Stimulated activated effector memory CD8-positive, alpha-beta T cell treated with anti-CD3 and anti-CD28 coated beads, Interleukin-12 subunit alpha, Interleukin-12 subunit beta, amount 100 ng/mL, for 72 hours (primary cell): ENCODE data around the gene CREB3.

Experiments
- ATAC-seq: fragments of 150-1000 bp; cut with Tn5 transposase; 2 replicates; pipeline ENCODE4 v1.10.0; 2021
- DNase-seq, 2 donors: peaks; one replicate each; pipeline ENCODE4 v3.0.0; 2021 to 2022; ENCODE audit warnings: low spot score in 2 of 2
- H3K27ac Mint-ChIP-seq: one replicate; pipeline ENCODE4 v1.8.0; 2022; ENCODE audit warnings: mild to moderate bottlenecking, mixed read lengths
- H3K36me3 Mint-ChIP-seq: one replicate; pipeline ENCODE4 v1.8.0; 2022; ENCODE audit warnings: mild to moderate bottlenecking, mixed read lengths
- H3K4me1 Mint-ChIP-seq: one replicate; pipeline ENCODE4 v1.8.0; 2022; ENCODE audit warnings: mixed read lengths
- H3K4me3 Mint-ChIP-seq: one replicate; pipeline ENCODE4 v1.8.0; 2022; ENCODE audit warnings: mild to moderate bottlenecking, mixed read lengths
- H3K9me3 Mint-ChIP-seq: one replicate; pipeline ENCODE4 v1.8.0; 2022; ENCODE audit warnings: mixed read lengths

The CREB3 gene

DNA sequence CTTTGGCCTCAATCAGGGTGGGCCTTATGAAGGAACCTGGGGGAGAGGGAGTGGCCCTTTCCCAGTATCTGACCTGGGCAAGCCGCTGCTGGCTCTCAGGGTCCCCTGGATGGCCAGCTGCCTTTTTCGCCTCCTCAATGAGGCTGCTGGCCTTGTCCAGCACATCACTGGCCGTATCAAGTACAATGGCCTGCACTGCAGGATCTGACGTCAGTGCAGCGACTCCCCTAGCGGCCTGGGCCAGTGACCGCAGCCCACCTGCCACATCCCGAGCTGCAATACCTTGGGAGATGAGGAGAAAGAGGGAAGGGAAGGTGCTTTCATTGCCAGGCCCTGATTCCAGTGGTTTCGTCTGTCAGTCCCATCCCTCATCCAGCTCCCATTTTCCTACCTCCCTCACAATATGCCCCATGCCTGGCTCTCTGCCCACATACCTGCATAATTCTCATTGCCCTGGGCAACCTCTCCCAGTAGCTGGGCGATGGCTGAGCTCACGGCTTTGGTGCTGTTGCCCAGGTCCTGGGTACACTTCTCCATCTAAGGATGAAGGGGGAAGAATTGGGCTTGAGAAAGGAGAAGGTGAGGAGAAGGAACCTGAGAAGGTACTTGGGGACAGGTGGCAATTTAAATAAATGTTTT lies 19.6 kb upstream of the CREB3 start:
- Mint-ChIP-seq H3K4me3 (no peak overlapping the region), H3K4me1 (peaks cover 19% of the 10 kb centered on the region), H3K27ac (peak overlapping the region; percentile 81), H3K36me3 (no peaks in the 10 kb centered on the region), H3K9me3 (no peaks in the 10 kb centered on the region)
- ATAC-seq: no peak
- no peak for DNase-seq

DNA sequence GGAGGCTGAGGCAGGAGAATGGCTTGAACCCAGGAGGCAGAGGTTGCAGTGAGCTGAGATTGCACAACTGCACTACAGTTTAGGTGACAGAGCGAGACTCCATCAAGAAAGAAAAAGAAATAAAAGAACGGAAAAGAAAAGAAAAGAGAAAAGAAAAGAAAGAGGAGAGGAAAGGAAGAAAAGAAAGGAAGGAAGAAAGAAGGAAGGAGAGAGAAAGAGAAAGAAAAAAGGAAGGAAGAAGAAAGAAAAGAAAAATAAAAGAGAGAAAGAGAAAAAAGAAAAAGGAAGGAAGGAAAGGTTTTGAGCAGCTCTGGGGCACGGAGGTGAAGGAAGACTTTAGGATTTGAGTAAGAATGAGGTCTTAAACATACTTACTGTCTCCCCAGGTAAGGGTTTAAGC lies 18.9 kb upstream of the CREB3 start:
- Mint-ChIP-seq H3K4me1 (peaks cover 19% of the 10 kb centered on the region), H3K9me3 (no peaks in the 10 kb centered on the region), H3K27ac (peak overlapping the region; percentile 81), H3K4me3 (no peak overlapping the region), H3K36me3 (no peaks in the 10 kb centered on the region)
- no peak for ATAC-seq
- no peak for DNase-seq

DNA sequence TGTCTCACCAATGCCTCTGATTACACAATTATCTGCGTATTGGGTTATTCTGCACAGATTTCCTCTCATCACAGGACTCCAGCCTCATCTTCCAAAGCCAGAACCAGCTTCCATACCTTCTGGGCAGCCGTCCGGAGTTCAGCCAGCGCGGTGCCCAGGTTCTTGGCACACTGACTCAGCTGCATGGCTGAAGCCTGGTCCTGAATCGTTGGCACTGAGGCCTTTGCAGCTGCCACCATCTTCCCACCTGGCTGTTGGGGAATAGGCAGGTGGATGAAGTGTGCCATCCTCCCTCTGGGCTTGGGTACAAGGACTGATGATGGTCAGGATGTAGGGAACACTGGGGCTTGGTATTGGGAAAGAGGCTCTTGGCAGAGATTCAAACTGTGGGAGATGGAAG lies 18.3 kb upstream of the CREB3 start:
- Mint-ChIP-seq H3K27ac (peak overlapping the region; percentile 81), H3K9me3 (no peaks in the 10 kb centered on the region), H3K36me3 (no peaks in the 10 kb centered on the region), H3K4me3 (no peak overlapping the region), H3K4me1 (peaks cover 19% of the 10 kb centered on the region)
- DNase-seq (no peak), ATAC-seq (no peak)

DNA sequence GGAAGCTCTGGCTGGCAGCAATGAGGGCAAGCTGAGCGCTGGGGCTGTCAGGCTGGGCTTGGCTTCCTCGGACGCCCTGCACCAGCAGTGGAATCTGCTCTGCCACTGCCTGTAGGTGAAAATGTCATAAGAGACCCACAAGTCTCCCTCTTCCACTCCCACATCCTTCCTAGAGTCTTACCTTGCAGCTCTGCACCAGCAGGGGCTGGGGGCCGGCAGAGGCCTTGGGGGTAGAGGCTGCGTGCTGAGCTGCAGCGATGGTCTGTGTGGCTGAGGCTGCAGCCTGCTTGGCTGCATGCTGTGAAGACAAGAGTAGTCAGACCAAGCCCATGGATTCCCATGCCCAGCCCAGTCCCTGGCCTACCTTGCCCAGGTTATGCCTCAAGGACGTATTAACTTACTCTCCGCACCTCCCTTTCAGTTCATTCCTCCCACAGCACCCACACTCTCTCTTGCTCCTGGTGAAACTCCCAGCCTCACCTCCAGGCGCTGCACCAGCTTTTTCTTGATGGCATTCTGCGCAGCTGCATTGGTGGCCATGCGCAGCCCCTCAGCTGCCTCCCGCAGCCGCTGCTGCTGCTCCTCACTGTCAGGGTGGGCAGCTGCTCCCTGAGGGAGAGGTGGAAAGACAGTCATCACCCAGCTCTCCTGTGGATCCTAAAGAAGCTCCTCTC lies 17.8 kb upstream of the CREB3 start:
- peak overlapping the region; percentile 81 for H3K27ac Mint-ChIP-seq

DNA sequence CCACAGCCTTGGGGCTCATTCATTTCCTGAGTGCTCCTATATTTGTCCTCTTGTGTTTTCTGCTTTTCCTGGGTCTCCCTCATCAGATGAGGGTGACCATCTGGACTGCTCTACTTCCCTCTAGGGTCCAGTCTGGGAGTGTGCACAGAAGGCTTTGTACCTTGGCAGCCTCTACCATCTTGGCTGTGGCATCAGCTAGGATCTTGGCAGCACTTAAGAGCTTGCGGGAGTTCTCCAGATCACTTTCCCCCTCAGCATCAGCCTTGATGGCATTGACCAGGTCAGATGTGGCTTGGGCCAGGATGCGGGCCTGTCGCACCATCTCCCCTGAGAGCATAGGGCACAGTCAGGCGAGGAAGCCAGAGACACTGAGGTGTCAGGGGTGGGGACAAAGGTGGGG lies 16.2 kb upstream of the CREB3 start:
- H3K36me3 Mint-ChIP-seq: no peaks in the 10 kb centered on the region

More for the DNA sequence above, 17.8 kb upstream of the CREB3 start:
- DNase-seq: no peak
- Mint-ChIP-seq H3K36me3 (no peaks in the 10 kb centered on the region), H3K9me3 (no peaks in the 10 kb centered on the region), H3K4me3 (no peak overlapping the region), H3K4me1 (peaks cover 19% of the 10 kb centered on the region)
- ATAC-seq: no peak

DNA sequence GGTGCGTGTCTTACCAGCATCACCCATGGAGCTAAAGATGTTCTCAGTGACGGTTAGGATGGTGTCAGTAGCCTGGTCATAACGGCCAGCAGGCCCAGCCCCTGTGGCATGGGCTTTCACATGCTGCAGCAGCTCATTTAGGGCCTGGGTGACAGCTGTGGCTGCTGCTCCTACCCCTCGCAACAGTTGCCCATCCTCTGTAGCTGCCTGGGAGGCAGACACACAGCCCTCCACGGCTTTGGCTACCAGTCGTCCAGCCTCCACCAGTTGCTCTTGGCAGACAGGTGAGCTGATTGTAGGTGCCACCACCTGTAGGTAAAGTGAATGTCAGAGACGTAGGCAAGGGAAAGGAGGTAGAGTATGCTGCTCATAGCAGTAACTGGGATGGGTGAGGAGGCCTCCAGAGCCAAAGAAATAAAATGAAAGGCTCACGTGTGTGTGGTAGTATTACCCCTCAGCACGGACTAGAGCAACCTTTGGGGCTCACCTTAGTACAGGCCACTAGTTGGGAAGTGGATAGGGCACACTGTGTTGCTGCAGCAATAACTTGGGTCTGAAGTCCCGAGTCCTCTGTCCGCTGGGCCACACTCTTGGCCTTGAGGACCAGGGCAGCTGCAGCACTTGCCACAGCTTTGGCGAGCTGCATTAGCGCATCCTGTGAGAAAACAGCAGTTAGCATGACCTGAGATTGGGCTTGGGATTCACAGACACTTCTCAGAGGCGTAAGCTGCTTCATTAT lies 15.2 kb upstream of the CREB3 start:
- ATAC-seq (no peak), DNase-seq (no peak)
- Mint-ChIP-seq H3K9me3 (no peaks in the 10 kb centered on the region), H3K4me3 (no peak overlapping the region), H3K36me3 (no peaks in the 10 kb centered on the region), H3K27ac (peak overlapping the region; percentile 79), H3K4me1 (peaks cover 21% of the 10 kb centered on the region)

More for the DNA sequence above, 16.2 kb upstream of the CREB3 start:
- no peak for ATAC-seq
- peak overlapping the region; percentile 79 for H3K27ac Mint-ChIP-seq
- H3K4me3 Mint-ChIP-seq: no peak overlapping the region
- H3K4me1 Mint-ChIP-seq: peaks cover 19% of the 10 kb centered on the region
- DNase-seq: no peak
- no peaks in the 10 kb centered on the region for H3K9me3 Mint-ChIP-seq

DNA sequence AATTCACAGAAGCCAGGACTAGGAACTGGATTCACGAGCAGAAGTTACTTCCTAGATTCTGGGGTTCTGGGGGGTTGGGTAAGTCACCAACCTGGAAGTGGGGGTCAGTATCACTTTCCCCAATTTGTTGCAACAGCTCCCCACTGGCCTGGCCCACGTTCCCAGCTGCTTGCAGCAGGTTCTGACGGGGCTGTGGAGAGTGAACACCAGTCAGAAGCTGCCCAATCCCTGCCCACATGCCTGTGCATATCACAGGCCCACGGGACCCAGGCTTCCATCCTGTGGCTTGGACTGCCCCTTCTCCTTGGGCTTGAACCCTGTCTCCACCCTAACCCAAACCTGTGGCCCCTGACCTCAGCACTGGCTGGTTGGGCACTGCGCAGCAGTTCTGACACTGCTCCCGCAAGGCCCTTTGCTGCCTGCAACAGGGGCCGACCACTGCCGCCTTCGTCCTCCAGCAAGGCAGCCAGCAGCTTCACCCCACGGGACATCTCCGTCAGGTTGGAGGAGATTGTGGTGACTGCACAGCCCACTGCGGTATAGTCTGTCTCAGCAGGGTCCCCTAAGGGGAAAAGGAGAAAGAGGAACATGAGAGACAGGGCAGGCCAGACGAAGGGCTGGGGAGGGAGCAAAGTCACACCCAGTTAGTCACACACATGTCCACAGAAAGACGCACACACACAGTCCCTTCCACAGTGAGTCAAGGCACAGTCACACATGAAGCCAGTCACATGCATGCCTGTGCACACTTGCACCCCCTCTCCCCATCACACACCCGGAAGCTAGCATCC lies 13.6 kb upstream of the CREB3 start:
- DNase-seq (no peak), ATAC-seq (peak; percentile 58)
- peaks cover 25% of the 10 kb centered on the region for H3K4me1 Mint-ChIP-seq
- no peaks in the 10 kb centered on the region for H3K36me3 Mint-ChIP-seq
- peak overlapping the region; percentile 67 for H3K27ac Mint-ChIP-seq
- no peaks in the 10 kb centered on the region for H3K9me3 Mint-ChIP-seq
- no peak overlapping the region for H3K4me3 Mint-ChIP-seq

DNA sequence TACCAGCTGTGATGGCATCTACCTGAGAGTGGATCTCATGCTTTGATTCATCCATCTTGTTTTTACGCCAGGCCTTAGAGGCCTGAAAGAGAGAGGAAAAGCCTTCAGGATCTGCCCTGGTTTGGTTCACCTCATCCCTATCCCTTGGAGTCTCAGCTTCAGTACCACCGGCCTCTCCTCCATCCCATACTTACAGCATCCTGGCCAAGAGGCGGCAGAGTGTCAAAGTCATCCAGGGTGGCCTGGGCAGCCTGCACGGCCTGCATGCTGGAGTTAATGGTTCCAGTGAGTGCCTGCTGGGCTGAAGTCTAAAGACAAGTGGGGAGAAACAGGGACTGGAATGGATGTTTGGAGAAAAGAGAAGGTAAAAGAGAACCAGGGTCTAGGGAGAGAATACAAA lies 12.9 kb upstream of the CREB3 start:
- no peaks in the 10 kb centered on the region for H3K9me3 Mint-ChIP-seq
- H3K4me1 Mint-ChIP-seq: peaks cover 23% of the 10 kb centered on the region
- H3K4me3 Mint-ChIP-seq: no peak overlapping the region
- ATAC-seq (no peak), DNase-seq (no peak)
- H3K36me3 Mint-ChIP-seq: no peaks in the 10 kb centered on the region
- no peak overlapping the region for H3K27ac Mint-ChIP-seq

DNA sequence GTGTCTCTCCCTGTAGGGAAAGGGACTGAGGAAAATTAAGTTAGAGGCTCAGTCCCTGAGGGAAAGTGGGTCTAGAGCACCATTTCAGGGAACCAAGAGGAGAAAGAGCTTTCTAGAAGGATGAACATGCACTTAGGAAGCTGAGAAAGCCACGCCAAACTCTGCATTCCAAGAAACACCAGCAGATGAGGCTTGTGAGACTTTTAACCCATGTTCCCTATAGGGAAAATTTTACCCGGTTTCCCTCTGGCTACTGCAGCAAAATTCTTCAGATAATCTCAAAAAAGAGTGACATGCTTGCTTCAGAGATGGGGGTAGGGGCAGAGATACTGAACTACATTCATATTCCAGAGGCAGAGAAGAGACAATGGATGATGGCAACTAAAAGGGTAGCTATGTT lies 9.0 kb upstream of the CREB3 start:
- Mint-ChIP-seq H3K27ac (no peak overlapping the region), H3K36me3 (no peaks in the 10 kb centered on the region), H3K9me3 (no peaks in the 10 kb centered on the region), H3K4me1 (peaks cover 23% of the 10 kb centered on the region), H3K4me3 (no peak overlapping the region)
- ATAC-seq: no peak
- no peak for DNase-seq

DNA sequence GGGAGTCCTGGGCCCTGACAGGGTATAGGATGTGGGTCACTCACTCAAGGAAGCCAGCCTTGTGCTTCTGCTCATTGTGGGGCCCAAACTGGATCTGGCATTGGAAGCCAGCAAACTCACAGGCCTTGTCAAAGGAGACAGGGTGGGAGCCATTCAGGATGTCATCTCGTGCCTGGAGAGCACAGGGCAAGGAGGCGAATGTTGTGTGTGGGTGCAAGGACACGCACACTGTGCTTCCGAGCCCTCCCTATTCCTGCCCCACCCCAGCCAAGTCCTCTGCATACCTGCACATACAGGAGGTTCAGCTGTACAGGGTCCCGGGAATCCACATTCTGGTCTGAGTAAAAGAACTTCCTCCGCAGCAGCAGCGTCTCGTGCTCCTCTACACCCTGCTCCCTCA lies 8.6 kb upstream of the CREB3 start:
- Mint-ChIP-seq H3K36me3 (no peaks in the 10 kb centered on the region), H3K4me1 (peaks cover 23% of the 10 kb centered on the region), H3K4me3 (no peak overlapping the region), H3K27ac (no peak overlapping the region), H3K9me3 (no peaks in the 10 kb centered on the region)
- DNase-seq (no peak), ATAC-seq (no peak)

DNA sequence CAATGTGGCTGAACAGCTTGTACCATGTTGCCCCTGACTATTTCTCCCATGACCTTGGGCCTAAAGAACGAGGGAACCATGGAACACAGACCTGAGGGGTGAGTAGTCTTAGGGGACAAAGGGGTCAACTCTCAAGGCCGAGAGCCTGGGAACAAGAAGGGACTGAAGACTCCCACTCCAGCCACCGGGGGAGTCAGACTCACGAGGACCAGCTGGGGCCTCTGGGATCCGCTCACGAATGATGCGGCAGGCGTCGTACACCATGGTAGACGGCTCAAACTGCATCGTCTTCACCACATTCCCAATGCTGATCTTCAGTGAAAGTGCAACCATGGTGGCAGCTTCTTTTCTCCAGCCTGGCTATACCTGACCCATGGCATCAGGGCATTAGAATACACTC lies 7.1 kb upstream of the CREB3 start:
- Mint-ChIP-seq H3K9me3 (no peaks in the 10 kb centered on the region), H3K4me3 (no peak overlapping the region), H3K36me3 (peaks cover 2% of the 10 kb centered on the region), H3K27ac (no peak overlapping the region), H3K4me1 (peaks cover 23% of the 10 kb centered on the region)
- ATAC-seq: no peak
- no peak for DNase-seq

DNA sequence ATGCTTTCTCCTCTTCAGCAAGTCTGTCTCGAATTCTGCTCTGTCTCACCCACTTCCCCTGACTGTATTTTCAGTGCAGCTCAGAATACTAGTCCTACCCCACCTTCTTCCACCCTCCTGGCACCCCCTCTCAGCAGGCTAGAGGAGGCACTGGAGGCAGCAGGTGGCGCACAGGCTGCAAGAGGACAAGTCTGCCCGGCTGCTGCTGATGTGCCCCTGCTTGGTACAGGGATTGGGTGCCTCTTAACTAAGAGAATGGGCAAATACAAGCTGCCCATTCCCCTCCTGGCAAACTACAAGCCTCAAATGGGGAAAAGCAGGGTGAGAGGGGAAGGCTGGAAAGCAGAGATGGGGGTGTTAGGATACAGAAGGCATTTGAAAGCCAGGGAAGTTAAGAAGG lies 5.5 kb upstream of the CREB3 start:
- Mint-ChIP-seq H3K9me3 (no peaks in the 10 kb centered on the region), H3K36me3 (peaks cover 7% of the 10 kb centered on the region), H3K4me3 (no peak overlapping the region), H3K4me1 (peaks cover 17% of the 10 kb centered on the region), H3K27ac (no peak overlapping the region)
- peak; percentile 37 for ATAC-seq
- peak in 1 of 2 donors; percentile 60 for DNase-seq

DNA sequence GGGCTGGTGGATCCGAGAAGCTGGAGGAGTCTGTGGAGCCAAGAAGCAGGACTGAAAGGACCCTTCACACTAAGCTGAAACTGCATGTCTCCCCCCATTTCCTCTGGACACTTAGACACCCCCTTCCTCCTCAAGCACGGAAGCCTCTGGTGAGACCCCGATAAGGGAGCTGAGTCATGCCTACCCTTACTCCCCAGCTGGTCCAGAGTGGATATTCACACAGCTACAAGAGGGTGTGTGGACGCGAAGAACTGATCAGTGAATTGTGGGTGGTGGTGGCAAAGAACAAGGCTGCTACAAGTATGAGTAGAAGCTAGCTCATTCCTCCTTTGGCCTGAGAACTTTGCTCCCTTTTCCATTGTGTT lies 4.8 kb upstream of the CREB3 start:
- DNase-seq (no peak), ATAC-seq (no peak)
- Mint-ChIP-seq H3K9me3 (no peaks in the 10 kb centered on the region), H3K27ac (no peak overlapping the region), H3K36me3 (peaks cover 14% of the 10 kb centered on the region), H3K4me1 (peaks cover 9% of the 10 kb centered on the region), H3K4me3 (no peak overlapping the region)

DNA sequence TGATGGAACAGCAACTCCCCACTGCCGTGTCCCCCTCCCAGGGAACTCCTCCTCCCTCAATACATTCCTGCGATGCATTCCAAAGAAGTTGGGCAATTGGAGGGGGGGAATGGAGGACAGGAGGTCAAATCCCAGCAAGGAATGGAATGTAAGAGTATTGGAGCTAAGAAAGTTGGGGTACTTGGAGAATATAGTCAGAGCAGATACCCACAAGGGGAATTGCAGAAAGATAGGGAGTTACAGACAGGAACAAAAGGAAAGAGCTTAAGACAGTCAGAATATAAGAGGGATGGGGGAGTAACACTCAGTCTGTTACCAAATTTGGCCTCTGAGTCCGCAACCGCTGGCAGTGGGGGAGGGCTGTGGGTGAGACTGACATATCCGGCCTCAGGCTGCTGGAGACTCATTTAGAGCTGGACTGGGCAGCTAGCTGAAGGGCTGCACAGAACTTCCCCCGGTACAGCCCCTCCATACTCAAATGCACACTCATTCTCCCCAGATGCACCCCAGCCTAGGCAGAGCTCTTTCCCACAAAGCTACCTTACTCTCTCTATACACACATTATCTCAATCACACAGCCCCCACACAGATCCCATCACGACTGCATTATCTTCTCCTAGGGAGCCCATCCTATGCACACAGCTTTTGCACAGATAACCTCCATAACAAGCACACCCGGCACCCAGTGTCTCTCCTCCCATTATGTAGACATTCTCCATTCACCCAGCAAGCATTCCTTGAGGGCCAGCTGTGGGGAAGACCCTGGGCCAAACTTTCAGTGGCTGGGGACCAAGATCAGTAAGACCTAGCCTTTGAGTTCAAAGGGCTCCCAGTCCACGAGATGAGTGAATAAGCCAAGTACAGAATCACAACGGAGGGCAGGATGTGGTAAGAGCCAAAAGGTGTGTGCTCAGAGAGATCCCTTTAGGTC lies 4.2 kb upstream of the CREB3 start:
- Mint-ChIP-seq H3K27ac (no peak overlapping the region), H3K4me3 (no peak overlapping the region), H3K4me1 (peaks cover 14% of the 10 kb centered on the region), H3K9me3 (no peaks in the 10 kb centered on the region), H3K36me3 (peaks cover 19% of the 10 kb centered on the region)
- peak; percentile 58 to 85 for DNase-seq
- ATAC-seq: peak; percentile 44
